Neural crest cell (in vitro differentiated cells): ENCODE results near the gene RUNX2. TPM values are rescaled to one million over a fixed set of nuclear protein-coding genes. Genes with fewer than 3 reads are reported as not detected.

Experiments used
- DNase-seq: peaks from one replicate; pipeline ENCODE4 v3.0.0; 2021; ENCODE audit warnings: low read depth, mixed read lengths, low spot score
- H3K27ac Mint-ChIP-seq: one replicate; pipeline ENCODE4 v1.8.0; 2021; ENCODE audit warnings: mild to moderate bottlenecking, mixed read lengths; ENCODE audit not compliant: unreplicated experiment
- H3K27me3 Mint-ChIP-seq: 2 replicates; pipeline ENCODE4 v1.8.0; 2021; ENCODE audit warnings: low read depth, mild to moderate bottlenecking, mixed read lengths
- H3K36me3 Mint-ChIP-seq: 2 replicates; pipeline ENCODE4 v1.8.0; 2021; ENCODE audit warnings: low read depth, mild to moderate bottlenecking, mixed read lengths
- H3K4me1 Mint-ChIP-seq: 2 replicates; pipeline ENCODE4 v1.8.0; 2021; ENCODE audit warnings: mixed read lengths
- H3K4me3 Mint-ChIP-seq: one replicate; pipeline ENCODE4 v1.8.0; 2021; ENCODE audit warnings: mild to moderate bottlenecking, mixed read lengths
- H3K9me3 Mint-ChIP-seq: 2 replicates; pipeline ENCODE4 v1.8.0; 2021; ENCODE audit warnings: mixed read lengths
- total RNA-seq: library from RNA; stranded (reverse); gene quantifications from 2 replicates; pipeline ENCODE4 v1.2.1, GENCODE V29; 2021
- TF ChIP-seq, protein P1 (sequence below): fragments of 200-600 bp; sonication (generic); conservative IDR thresholded peaks from 2 replicates; pipeline ENCODE4 v1.5.0; 2021; ENCODE audit warnings: antibody characterized with exemption, mild to moderate bottlenecking

Gene RUNX2
- total RNA-seq, 1 donor from 2014 or later = 0.16 TPM

DNA sequence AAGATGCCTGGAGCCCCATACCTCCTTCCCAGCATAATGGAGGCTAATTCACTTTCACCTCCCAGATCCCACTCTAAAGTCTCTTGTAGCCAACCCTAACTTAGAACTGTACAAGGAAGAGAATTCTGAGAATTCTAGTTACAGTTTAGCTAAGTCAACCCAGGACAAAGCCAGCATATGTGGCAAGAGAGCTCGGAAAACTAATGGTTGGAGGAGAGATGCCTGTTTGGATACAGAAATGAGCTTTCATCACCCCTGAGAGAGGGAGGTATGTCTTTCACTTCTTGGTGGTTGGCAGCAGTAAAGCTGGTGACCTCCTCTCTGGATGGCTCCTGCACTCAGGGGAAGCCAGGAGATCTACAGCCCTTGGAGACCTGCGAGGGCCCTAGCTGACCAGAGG lies 302.2 kb downstream of the RUNX2 start:
- Mint-ChIP-seq H3K4me3 (no peak overlapping the region), H3K27me3 (no peaks in the 10 kb centered on the region), H3K4me1 (no peaks in the 10 kb centered on the region), H3K9me3 (peaks cover 2% of the 10 kb centered on the region), H3K36me3 (no peaks in the 10 kb centered on the region), H3K27ac (no peak overlapping the region)
- TF ChIP-seq, protein P1, sequence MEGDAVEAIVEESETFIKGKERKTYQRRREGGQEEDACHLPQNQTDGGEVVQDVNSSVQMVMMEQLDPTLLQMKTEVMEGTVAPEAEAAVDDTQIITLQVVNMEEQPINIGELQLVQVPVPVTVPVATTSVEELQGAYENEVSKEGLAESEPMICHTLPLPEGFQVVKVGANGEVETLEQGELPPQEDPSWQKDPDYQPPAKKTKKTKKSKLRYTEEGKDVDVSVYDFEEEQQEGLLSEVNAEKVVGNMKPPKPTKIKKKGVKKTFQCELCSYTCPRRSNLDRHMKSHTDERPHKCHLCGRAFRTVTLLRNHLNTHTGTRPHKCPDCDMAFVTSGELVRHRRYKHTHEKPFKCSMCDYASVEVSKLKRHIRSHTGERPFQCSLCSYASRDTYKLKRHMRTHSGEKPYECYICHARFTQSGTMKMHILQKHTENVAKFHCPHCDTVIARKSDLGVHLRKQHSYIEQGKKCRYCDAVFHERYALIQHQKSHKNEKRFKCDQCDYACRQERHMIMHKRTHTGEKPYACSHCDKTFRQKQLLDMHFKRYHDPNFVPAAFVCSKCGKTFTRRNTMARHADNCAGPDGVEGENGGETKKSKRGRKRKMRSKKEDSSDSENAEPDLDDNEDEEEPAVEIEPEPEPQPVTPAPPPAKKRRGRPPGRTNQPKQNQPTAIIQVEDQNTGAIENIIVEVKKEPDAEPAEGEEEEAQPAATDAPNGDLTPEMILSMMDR = no peak
- no peak for DNase-seq

DNA sequence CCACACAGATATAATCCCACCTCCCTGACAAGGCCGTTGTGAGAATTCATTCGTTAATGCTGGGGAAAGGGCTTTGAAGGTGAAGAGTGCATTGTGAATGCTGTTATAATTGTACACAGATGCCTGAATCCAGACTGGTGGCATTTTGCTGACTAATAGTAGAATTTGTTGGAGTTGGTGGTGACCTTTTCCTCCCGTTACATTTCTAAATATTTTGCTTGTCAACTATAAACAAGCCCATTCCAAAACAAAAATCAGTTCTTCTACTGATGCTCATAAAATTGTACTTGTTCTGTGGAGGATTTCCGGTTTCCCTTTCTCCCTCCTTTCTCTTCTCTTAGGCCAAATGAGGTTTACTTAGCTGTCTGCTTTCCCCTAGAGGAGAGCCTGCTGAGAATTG lies 302.7 kb downstream of the RUNX2 start:
- TF ChIP-seq, protein P1 = no peak
- no peak for DNase-seq
- Mint-ChIP-seq H3K4me3 (no peak overlapping the region), H3K27me3 (no peaks in the 10 kb centered on the region), H3K4me1 (no peaks in the 10 kb centered on the region), H3K27ac (no peak overlapping the region), H3K36me3 (no peaks in the 10 kb centered on the region), H3K9me3 (peaks cover 2% of the 10 kb centered on the region)

DNA sequence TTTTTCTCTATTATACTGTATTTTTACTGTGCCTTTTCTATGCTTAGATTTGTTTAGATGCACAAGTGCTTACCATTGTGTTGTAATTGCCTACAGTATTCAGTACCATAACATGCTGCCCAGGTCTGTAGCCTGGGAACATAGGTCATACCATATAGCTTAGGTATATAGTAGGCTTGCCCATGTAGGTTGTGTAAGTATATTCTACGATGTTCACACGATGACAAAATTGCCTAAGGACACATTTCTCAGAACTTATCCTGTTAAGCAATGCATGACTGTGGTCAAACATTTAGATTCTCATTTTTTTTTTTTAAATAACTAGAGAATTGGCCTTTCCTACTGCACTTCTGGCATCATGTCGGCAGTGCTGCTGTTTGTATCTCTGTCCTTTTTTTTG lies 303.3 kb downstream of the RUNX2 start:
- no peaks in the 10 kb centered on the region for H3K4me1 Mint-ChIP-seq
- peaks cover 2% of the 10 kb centered on the region for H3K9me3 Mint-ChIP-seq
- no peaks in the 10 kb centered on the region for H3K27me3 Mint-ChIP-seq
- no peak overlapping the region for H3K27ac Mint-ChIP-seq
- no peak for DNase-seq
- H3K36me3 Mint-ChIP-seq = no peaks in the 10 kb centered on the region
- TF ChIP-seq, protein P1 = no peak
- H3K4me3 Mint-ChIP-seq = no peak overlapping the region

- TF ChIP-seq, protein P1 = no peak
- no peaks in the 10 kb centered on the region for H3K27me3 Mint-ChIP-seq
- H3K27ac Mint-ChIP-seq = no peak overlapping the region
- H3K9me3 Mint-ChIP-seq = no peaks in the 10 kb centered on the region
- no peaks in the 10 kb centered on the region for H3K4me1 Mint-ChIP-seq
- no peaks in the 10 kb centered on the region for H3K36me3 Mint-ChIP-seq
- no peak overlapping the region for H3K4me3 Mint-ChIP-seq
- no peak for DNase-seq
Measured at GRCh38 chr6:45633272-45633908, 305.3 kb downstream of the RUNX2 start.

DNA sequence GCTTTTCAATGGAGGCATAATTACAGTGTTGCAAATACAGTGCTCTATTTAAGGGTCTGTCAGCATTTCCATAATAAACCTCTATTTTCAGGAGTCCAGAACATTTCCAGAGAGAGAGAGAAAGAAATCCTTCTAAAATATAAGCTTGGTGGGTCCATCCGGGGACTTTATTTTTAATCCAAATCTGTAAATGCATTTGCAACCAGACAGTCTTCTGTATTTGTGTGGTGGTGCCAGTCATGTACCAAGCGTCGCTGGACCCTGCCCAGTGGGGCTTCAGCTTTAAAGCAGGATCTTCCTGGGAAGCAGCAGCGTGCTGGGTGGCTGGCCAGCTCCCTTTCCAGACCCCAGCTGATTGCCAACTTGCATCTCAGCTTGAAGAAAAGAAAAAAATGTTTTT lies 306.1 kb downstream of the RUNX2 start:
- TF ChIP-seq, protein P1 = no peak
- no peak overlapping the region for H3K27ac Mint-ChIP-seq
- no peaks in the 10 kb centered on the region for H3K36me3 Mint-ChIP-seq
- no peaks in the 10 kb centered on the region for H3K27me3 Mint-ChIP-seq
- no peak for DNase-seq
- H3K4me3 Mint-ChIP-seq = no peak overlapping the region
- H3K9me3 Mint-ChIP-seq = no peaks in the 10 kb centered on the region
- H3K4me1 Mint-ChIP-seq = no peaks in the 10 kb centered on the region
